DOHH2 (cell line): ENCODE results near the gene ABLIM2.

ENCODE experiments used
- H3F3A ChIP-seq: fragments of 200-600 bp; sonication (generic), shearing (Covaris generic); 2 replicates; pipeline ENCODE4 v1.6.0; 2016; ENCODE audit warnings: antibody characterized with exemption, mild to moderate bottlenecking; ENCODE audit not compliant: control insufficient read depth, insufficient read depth
- H3K27ac ChIP-seq: fragments of 200-600 bp; sonication (generic); 2 replicates; pipeline ENCODE4 v1.5.1; 2014; ENCODE audit warnings: low read depth, mild to moderate bottlenecking, low read length, moderate library complexity
- H3K27me3 ChIP-seq: fragments of 200-600 bp; sonication (generic); 2 replicates; pipeline ENCODE4 v1.6.1; 2014; ENCODE audit warnings: mild to moderate bottlenecking, low read length, mixed read lengths; ENCODE audit not compliant: control insufficient read depth
- H3K36me3 ChIP-seq: fragments of 200-600 bp; sonication (generic); 2 replicates; pipeline ENCODE4 v1.6.1; 2014; ENCODE audit warnings: mild to moderate bottlenecking, low read length, moderate library complexity, mixed read lengths; ENCODE audit not compliant: control insufficient read depth
- H3K4me1 ChIP-seq: fragments of 200-600 bp; sonication (generic); 2 replicates; pipeline ENCODE4 v1.6.1; 2014; ENCODE audit warnings: mild to moderate bottlenecking, low read length, mixed read lengths; ENCODE audit not compliant: control insufficient read depth
- H3K4me2 ChIP-seq: fragments of 200-600 bp; sonication (generic); 2 replicates; pipeline ENCODE4 v1.6.0; 2014; ENCODE audit warnings: mild to moderate bottlenecking, low read length, moderate library complexity
- H3K4me3 ChIP-seq: fragments of 200-600 bp; sonication (generic); 2 replicates; pipeline ENCODE4 v1.5.1; 2014; ENCODE audit warnings: mild to moderate bottlenecking, low read length, mixed read lengths
- H3K79me2 ChIP-seq: fragments of 200-600 bp; sonication (generic); 2 replicates; pipeline ENCODE4 v1.6.1; 2014; ENCODE audit warnings: mild to moderate bottlenecking, low read length, mixed read lengths; ENCODE audit not compliant: control insufficient read depth
- H3K9me2 ChIP-seq: fragments of 200-600 bp; sonication (generic); replicated peaks from 2 replicates; pipeline ENCODE4 v1.6.1; 2014; ENCODE audit warnings: mild to moderate bottlenecking, low read length, mixed read lengths; ENCODE audit not compliant: control insufficient read depth
- H3K9me3 ChIP-seq: fragments of 200-600 bp; sonication (generic); 2 replicates; pipeline ENCODE4 v1.6.1; 2014; ENCODE audit warnings: antibody characterized with exemption, low read length, mixed read lengths; ENCODE audit not compliant: control insufficient read depth, insufficient read depth
- H4K20me1 ChIP-seq: fragments of 200-600 bp; sonication (generic); 2 replicates; pipeline ENCODE4 v1.6.0; 2014; ENCODE audit warnings: low read depth, mild to moderate bottlenecking, antibody characterized with exemption, low read length, moderate library complexity; ENCODE audit not compliant: control insufficient read depth, insufficient read depth
- EZH2phosphoT487 ChIP-seq: fragments of 200-600 bp; sonication (generic); IDR thresholded peaks from 2 replicates; pipeline ENCODE4 v1.6.1; 2017; ENCODE audit warnings: borderline replicate concordance, mild to moderate bottlenecking, antibody characterized with exemption, low read length, moderate library complexity, mixed read lengths
- TF ChIP-seq, protein P1 (sequence below): fragments of 200-600 bp; sonication (generic); IDR thresholded peaks from one replicate; pipeline ENCODE4 v1.5.1; 2014; ENCODE audit warnings: antibody characterized with exemption, mild to moderate bottlenecking, low read depth, low read length; ENCODE audit not compliant: poor library complexity, severe bottlenecking

ABLIM2 gene

DNA sequence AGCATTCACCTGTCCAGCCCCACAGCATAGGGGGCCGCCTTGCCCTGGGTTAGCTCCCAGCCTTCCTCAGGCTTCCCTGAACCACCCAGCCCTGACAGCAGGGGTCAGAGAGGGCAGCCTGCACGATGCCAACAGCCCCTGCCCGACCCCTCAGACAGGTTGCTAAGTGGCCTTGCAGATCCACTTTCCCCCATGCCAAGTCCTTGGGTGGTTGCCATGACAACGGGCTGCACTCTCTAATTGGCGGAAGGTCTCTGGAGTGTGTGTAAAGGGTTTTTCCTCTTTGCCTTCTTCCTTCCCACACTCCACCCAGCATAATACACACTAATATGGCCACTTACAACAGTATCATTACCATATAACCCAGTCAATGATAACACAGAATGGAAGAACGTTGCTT, 119.3 kb downstream of the ABLIM2 start:
- Histone ChIP-seq H3K27ac (no peak overlapping the region), H3K36me3 (no peaks in the 10 kb centered on the region), H3K27me3 (no peaks in the 10 kb centered on the region), H3F3A (no peaks in the 10 kb centered on the region), H3K79me2 (no peaks in the 10 kb centered on the region), H3K4me1 (no peaks in the 10 kb centered on the region), H3K9me2 (no peaks in the 10 kb centered on the region), H4K20me1 (no peaks in the 10 kb centered on the region), H3K4me2 (no peak overlapping the region), H3K4me3 (no peak overlapping the region), H3K9me3 (no peaks in the 10 kb centered on the region)
- no peak for TF ChIP-seq EZH2phosphoT487
- TF ChIP-seq, protein P1, sequence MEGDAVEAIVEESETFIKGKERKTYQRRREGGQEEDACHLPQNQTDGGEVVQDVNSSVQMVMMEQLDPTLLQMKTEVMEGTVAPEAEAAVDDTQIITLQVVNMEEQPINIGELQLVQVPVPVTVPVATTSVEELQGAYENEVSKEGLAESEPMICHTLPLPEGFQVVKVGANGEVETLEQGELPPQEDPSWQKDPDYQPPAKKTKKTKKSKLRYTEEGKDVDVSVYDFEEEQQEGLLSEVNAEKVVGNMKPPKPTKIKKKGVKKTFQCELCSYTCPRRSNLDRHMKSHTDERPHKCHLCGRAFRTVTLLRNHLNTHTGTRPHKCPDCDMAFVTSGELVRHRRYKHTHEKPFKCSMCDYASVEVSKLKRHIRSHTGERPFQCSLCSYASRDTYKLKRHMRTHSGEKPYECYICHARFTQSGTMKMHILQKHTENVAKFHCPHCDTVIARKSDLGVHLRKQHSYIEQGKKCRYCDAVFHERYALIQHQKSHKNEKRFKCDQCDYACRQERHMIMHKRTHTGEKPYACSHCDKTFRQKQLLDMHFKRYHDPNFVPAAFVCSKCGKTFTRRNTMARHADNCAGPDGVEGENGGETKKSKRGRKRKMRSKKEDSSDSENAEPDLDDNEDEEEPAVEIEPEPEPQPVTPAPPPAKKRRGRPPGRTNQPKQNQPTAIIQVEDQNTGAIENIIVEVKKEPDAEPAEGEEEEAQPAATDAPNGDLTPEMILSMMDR: no peak

DNA sequence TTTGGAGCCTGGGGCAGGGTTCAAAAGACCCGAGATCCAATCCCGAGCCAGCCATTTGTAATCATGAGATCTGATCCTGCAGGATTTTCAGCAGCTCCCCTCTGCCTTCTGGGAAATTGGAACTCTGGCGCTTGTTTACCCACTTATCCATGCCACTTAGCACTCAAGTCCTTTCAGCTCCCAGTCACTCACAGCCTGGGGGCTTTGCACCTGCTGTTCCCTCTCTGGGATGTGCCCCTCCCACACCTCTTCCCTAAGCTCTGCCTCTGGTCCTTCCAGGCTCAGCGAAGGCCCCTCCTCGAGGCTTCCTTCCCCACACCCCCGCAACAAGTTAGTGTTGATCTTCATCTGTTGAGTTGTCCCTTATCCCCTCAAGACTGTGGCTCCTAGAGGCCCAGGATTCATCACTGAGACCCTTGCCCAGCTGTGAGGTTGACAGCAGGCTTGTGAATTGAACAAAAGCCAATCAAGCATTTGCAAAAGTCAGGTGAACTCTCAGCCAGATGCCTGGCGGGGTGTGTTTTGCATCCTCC, 119.8 kb downstream of the ABLIM2 start:
- Histone ChIP-seq H3F3A (no peaks in the 10 kb centered on the region), H4K20me1 (no peaks in the 10 kb centered on the region), H3K27me3 (no peaks in the 10 kb centered on the region), H3K4me1 (no peaks in the 10 kb centered on the region), H3K4me3 (no peak overlapping the region), H3K36me3 (no peaks in the 10 kb centered on the region), H3K79me2 (no peaks in the 10 kb centered on the region), H3K9me2 (no peaks in the 10 kb centered on the region), H3K27ac (no peak overlapping the region), H3K4me2 (no peak overlapping the region), H3K9me3 (no peaks in the 10 kb centered on the region)
- TF ChIP-seq, protein P1: no peak
- TF ChIP-seq EZH2phosphoT487: no peak

DNA sequence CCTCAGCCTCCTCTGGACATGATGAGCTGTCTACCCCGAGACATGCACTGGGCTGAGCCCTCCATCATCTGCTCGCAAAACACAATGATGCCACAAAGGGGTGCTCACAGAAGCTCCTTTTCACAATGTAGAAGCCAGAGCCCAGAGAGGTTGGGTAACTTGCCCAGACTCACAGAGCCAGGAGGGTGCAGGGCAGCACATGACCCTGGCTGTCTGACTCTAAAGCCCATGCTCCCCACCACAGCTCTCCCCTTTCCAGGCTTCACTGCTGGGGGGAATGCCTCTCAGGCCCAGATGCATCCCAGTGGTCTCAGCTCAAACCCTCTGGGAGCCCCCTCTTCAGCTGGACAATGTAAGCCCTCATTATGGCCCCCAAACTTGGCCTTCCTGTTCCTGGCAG, 120.5 kb downstream of the ABLIM2 start:
- Histone ChIP-seq H3K9me2 (no peaks in the 10 kb centered on the region), H3K9me3 (no peaks in the 10 kb centered on the region), H3F3A (no peaks in the 10 kb centered on the region), H3K4me1 (no peaks in the 10 kb centered on the region), H4K20me1 (no peaks in the 10 kb centered on the region), H3K4me2 (no peak overlapping the region), H3K27ac (no peak overlapping the region), H3K79me2 (no peaks in the 10 kb centered on the region), H3K4me3 (no peak overlapping the region), H3K36me3 (no peaks in the 10 kb centered on the region), H3K27me3 (no peaks in the 10 kb centered on the region)
- no peak for TF ChIP-seq EZH2phosphoT487
- TF ChIP-seq, protein P1: no peak
